Kidney (tissue), 14 donors: ENCODE data around the gene ZKSCAN1. TPM values are rescaled to one million over a fixed set of nuclear protein-coding genes. Genes with fewer than 3 reads are reported as not detected.
"Not testable (repeated sequence)": the region's sequence is repeated elsewhere in the genome, so short reads cannot be mapped to it uniquely, and the experiment has no call there.

Experiments used
- DNase-seq, 5 donors: peaks; one replicate each; pipeline ENCODE4 v3.0.0-alpha.2; 2013 to 2020
- FAIRE-seq: peaks from 2 replicates; lab custom pipeline; 2012; peaks lifted over from hg19 to GRCh38; lab: Jason Lieb, UNC
- H3K27ac ChIP-seq, 2 donors: one replicate each; pipeline ENCODE4 v1.7.0; 2013; ENCODE audit warnings: low read depth in 2 of 2, low read length in 2 of 2, inconsistent platforms in 1 of 2
- H3K27me3 ChIP-seq: one replicate; pipeline ENCODE4 v1.7.1; 2013; ENCODE audit warnings: low read length, inconsistent platforms; ENCODE audit not compliant: control insufficient read depth, insufficient read depth
- H3K36me3 ChIP-seq, 3 donors: one replicate each; pipeline versions ENCODE4 v1.7.0 to v1.7.1; 2013; ENCODE audit warnings: low read length in 3 of 3, control low read depth in 1 of 3, inconsistent platforms in 1 of 3; ENCODE audit not compliant: insufficient read depth in 3 of 3, control insufficient read depth in 2 of 3
- H3K4me1 ChIP-seq, 3 donors: one replicate each; pipeline versions ENCODE4 v1.7.0 to v1.7.1; 2013; ENCODE audit warnings: low read length in 3 of 3, inconsistent platforms in 1 of 3, low read depth in 1 of 3; ENCODE audit not compliant: control insufficient read depth in 2 of 3, insufficient read depth in 2 of 3
- H3K4me3 ChIP-seq, 3 donors: one replicate each; pipeline versions ENCODE4 v1.7.0 to v1.8.1; 2013; ENCODE audit warnings: low read length in 3 of 3, control low read depth in 1 of 3, inconsistent platforms in 1 of 3
- H3K9ac ChIP-seq, 3 donors: one replicate each; pipeline versions ENCODE4 v1.7.0 to v1.7.1; 2013; ENCODE audit warnings: low read length in 3 of 3, control low read depth in 1 of 3, inconsistent platforms in 1 of 3
- H3K9me3 ChIP-seq, 3 donors: one replicate each; pipeline versions ENCODE4 v1.7.0 to v1.7.1; 2013; ENCODE audit warnings: low read length in 3 of 3, control low read depth in 1 of 3, inconsistent platforms in 1 of 3; ENCODE audit not compliant: control insufficient read depth in 2 of 3, insufficient read depth in 1 of 3
- CTCF ChIP-seq: IDR thresholded peaks from 3 replicates; pipeline ENCODE4 v1.5.1; 2012; ENCODE audit warnings: mild to moderate bottlenecking, moderate library complexity, borderline replicate concordance; ENCODE audit not compliant: insufficient read depth; ENCODE audit errors: extremely low read depth
- intact Hi-C: fragments of 100-400 bp; cut with DNase I; formaldehyde crosslinking; loops from one replicate; pipeline ENCODE4 v1.11.1; 2022
- polyA plus RNA-seq: library from polyadenylated mRNA; stranded (reverse); fragments of 350-450 nt; fragmentation: Illumina TruSeq; extraction: RNeasy Lipid Tissue Mini Kit (QIAGEN cat#74804); gene quantifications from one replicate; pipeline ENCODE4 v1.2.3, GENCODE V29; 2014; ENCODE audit warnings: low read depth, low replicate concordance; ENCODE audit not compliant: insufficient read depth
- total RNA-seq: library from RNA; stranded (reverse); fragmentation: NEBNext Ultra II Directional; extraction: Animal tissue kit (Norgen Biotek cat#: 25700); gene quantifications from one replicate; pipeline ENCODE4 v1.2.1, GENCODE V29; 2021
- donor health status: control.
- donor health status: control.
- donor health status: control.
- donor health status: control.
- donor health status: control.
- donor health status: DM: yes; HTN: yes; CAD: no.
- donor health status: Normal renal cell carcinoma (clear cell type).

The ZKSCAN1 gene
- total and polyA plus RNA-seq, 2 donors from 2014 or later, result 7.7 to 76.6 TPM

- Histone ChIP-seq H3K9me3 (no peaks in the 10 kb centered on the region), H3K4me3 (no peak overlapping the region), H3K36me3 (no peaks in the 10 kb centered on the region), H3K27ac (peak overlapping the region in 1 of 2 donors; percentile 41), H3K9ac (no peak overlapping the region), H3K4me1 (peaks cover 0 to 4% (median 0%) of the 10 kb centered on the region in 3 donors), H3K27me3 (no peaks in the 10 kb centered on the region)
- FAIRE-seq, result no peak
- no peak for DNase-seq
- no peak for TF ChIP-seq CTCF
- intact Hi-C loops, result no loop called here
Measured at GRCh38 chr7:99976626-99977025, 38.8 kb upstream of the ZKSCAN1 start.

GRCh38 chr7:99979814-99980225 lies 35.6 kb upstream of the ZKSCAN1 start:
- DNase-seq, result peak in 2 of 5 donors; percentile 23 to 27
- H3K27me3 ChIP-seq, H3K4me3 ChIP-seq, H3K9ac ChIP-seq, intact Hi-C loops, H3K27ac ChIP-seq, FAIRE-seq, H3K4me1 ChIP-seq, H3K36me3 ChIP-seq, H3K9me3 ChIP-seq: not testable (repeated sequence)
- peak; percentile 58 for TF ChIP-seq CTCF

GRCh38 chr7:99980448-99980872 lies 34.9 kb upstream of the ZKSCAN1 start:
- H3K9me3 ChIP-seq, H3K36me3 ChIP-seq, FAIRE-seq, H3K4me1 ChIP-seq, H3K27me3 ChIP-seq, DNase-seq, intact Hi-C loops, H3K9ac ChIP-seq: not testable (repeated sequence)
- Histone ChIP-seq H3K27ac (peak overlapping the region in 1 of 2 donors; percentile 51), H3K4me3 (peak overlapping the region in 2 of 3 donors; percentile 43 to 67)

- FAIRE-seq, H3K9ac ChIP-seq, H3K9me3 ChIP-seq, intact Hi-C loops, H3K36me3 ChIP-seq, H3K4me1 ChIP-seq, H3K27me3 ChIP-seq, DNase-seq: not testable (repeated sequence)
- Histone ChIP-seq H3K27ac (peak overlapping the region in 1 of 2 donors; percentile 51), H3K4me3 (peak overlapping the region in 2 of 3 donors; percentile 43 to 67)
Measured at GRCh38 chr7:99981066-99981465, 34.3 kb upstream of the ZKSCAN1 start.
